ENCODE data around the gene MYBPC3. TPM values are rescaled to one million over a fixed set of nuclear protein-coding genes. Genes with fewer than 3 reads are reported as not detected.

The MYBPC3 gene
- total and polyA plus RNA-seq, 2 donors (not counting 3 experiments of a cell fraction or from before 2014, with no cell fraction given): not detected

- peak; percentile 97 for FAIRE-seq
- Histone ChIP-seq H3K4me1 (ENCODE audit: control insufficient read depth, extremely low read depth, insufficient read depth, low read length) (peaks cover 16% of the 10 kb centered on the region), H3K9ac (replicated peaks; ENCODE audit: extremely low read depth, insufficient read depth, low read length) (peak overlapping the region; percentile 12), H3K4me2 (ENCODE audit: insufficient read depth, low read length) (no peak overlapping the region), H3K4me3 (replicated peaks in 1 of 3; ENCODE audit: insufficient read depth in 1 of 3, low read depth in 1 of 3, low read length in 3 of 3) (no peak overlapping the region), H2AFZ (ENCODE audit: low read depth, low read length) (no peak overlapping the region), H3K27ac (ENCODE audit: insufficient read depth, low read depth, low read length) (peak overlapping the region; percentile 40), H3K9me1 (replicated peaks; ENCODE audit: control insufficient read depth, extremely low read depth, insufficient read depth, low read length) (no peaks in the 10 kb centered on the region), H3K9me3 (replicated peaks; ENCODE audit: control insufficient read depth, insufficient read depth, low read length) (no peaks in the 10 kb centered on the region), H3K36me3 (ENCODE audit: control insufficient read depth in 2 of 2, extremely low read depth in 1 of 2, insufficient read depth in 2 of 2, low read length in 2 of 2) (peaks cover 0 to 20% of the 10 kb centered on the region in 2 experiments), H4K20me1 (replicated peaks; ENCODE audit: control insufficient read depth, extremely low read depth, insufficient read depth, low read length) (no peaks in the 10 kb centered on the region), H3K27me3 (ENCODE audit: control insufficient read depth in 2 of 2, insufficient read depth in 2 of 2, low read length in 2 of 2) (no peaks in the 10 kb centered on the region), H3K79me2 (ENCODE audit: control insufficient read depth, insufficient read depth, low read length) (no peaks in the 10 kb centered on the region)
- peak; percentile 52 for DNase-seq (ENCODE audit: low read depth, low spot score)
- ChIA-PET CTCF (interaction anchor here (0.9 to 3.3 kb wide), 11 partner anchors 9 to 110 kb away, joined by 3 to 33 read pairs (median 4); partner anchors contain the start of gene NR1H3), POLR2A (interaction anchor here (0.9 kb wide), 1 partner anchor 82 kb away, joined by 3 read pairs; no protein-coding TSS in a partner anchor)
- BruUV-seq (replicated peaks): no TSS peak
- dilution Hi-C loops (cut with MboI; ENCODE audit: extremely low pct_ligation_motif_present, low sequenced_read_pairs): no loop called here
- intact Hi-C loops (cut with micrococcal nuclease): no loop called here
- TF ChIP-seq FOS (IDR thresholded peaks at IDR 0.05; ENCODE audit: borderline replicate concordance, insufficient read depth, low read length) (peak; percentile 48), GATA2 (IDR thresholded peaks at IDR 0.05; ENCODE audit: insufficient read depth, insufficient read length, low read depth, low read length) (no peak), MAX (IDR thresholded peaks at IDR 0.05; ENCODE audit: insufficient read depth, insufficient read length) (no peak), JUN (IDR thresholded peaks at IDR 0.05; ENCODE audit: borderline replicate concordance, insufficient read depth, insufficient read length, low read depth) (peak; percentile 61), EZH2 (IDR thresholded peaks at IDR 0.05; ENCODE audit: borderline replicate concordance, low read depth, low read length, severe bottlenecking) (no peak), MYC (IDR thresholded peaks at IDR 0.05; ENCODE audit: low read depth, low read length) (no peak), POLR2A (IDR thresholded peaks at IDR 0.05; ENCODE audit: low read depth, low read length) (no peak), CTCF (IDR thresholded peaks at IDR 0.05; ENCODE audit: extremely low read depth in 1 of 2, insufficient read depth in 1 of 2, low read depth in 1 of 2, low read length in 2 of 2) (no peak)
Measured at GRCh38 chr11:47329987-47330931, 22.2 kb downstream of the MYBPC3 start.

All from endothelial cell of umbilical vein (primary cell).